KG1 (cell line): Measurements from ENCODE around the gene VMP1.

Experiments
- DNase-seq: peaks from one replicate; lab custom pipeline; 2025; lab: John Stamatoyannopoulos, UW

Gene VMP1

DNA sequence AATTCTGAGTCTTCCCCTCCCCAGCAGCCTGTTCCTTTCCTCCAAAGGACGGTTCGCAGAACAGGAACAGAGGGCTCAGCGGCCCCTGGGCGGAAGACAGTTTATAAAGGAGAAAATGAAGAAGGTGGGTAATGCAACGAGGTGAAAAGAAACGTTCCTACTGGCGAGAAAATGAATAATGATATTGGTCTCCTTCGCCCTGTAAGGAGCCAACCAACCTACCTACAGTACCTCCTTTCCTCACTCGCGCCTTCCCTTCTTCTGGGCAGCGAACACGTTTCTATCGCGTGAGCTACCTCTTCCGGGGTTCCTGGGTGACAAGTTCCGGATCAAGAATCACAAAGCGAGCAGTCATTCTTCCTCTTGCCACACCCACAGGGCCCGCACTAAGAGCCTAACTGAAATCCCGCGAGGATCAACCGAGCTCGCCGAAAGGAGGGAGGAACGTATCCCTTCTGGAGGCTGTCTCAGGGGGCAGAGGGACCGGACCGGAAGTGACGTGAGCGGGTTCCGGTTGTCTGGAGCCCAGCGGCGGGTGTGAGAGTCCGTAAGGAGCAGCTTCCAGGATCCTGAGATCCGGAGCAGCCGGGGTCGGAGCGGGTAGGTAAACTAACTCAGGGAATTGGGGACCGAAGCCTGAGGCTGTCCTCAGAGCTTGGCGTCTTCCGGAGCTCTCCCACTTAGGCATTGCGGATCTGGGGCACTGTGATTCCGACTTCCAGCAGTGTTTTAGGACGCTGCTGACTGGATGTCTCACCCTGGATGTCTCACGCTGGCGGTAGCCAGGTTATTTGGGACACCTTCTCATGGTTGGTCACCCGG is at the start of gene VMP1, which contains the start of gene PTRH2:
Gene VMP1, plus strand, starts transcription at position 506 of the 822 bp plus-strand sequence. CDS start 23,793 bp downstream, outside the sequence.
Gene PTRH2, minus strand, starts transcription at position 282 of the 822 bp plus-strand sequence. CDS start 9,452 bp downstream, outside the sequence.
- peak; percentile 95 for DNase-seq

DNA sequence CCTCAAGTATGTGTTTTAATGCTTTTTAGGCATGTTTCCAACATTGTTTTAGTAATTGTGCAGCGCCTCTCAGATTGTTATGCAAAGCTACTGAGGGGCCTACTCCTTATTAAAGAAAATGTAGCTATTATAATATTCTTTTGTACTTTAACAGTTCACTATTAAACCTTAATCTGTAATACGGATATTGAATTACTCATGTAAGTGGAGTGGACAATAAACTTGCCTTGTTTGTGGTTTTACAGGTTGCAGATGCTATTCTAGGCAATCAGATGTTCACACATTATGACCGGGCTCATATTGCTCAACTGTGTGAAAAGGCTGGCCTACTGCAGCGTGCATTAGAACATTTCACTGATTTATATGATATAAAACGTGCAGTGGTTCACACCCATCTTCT is 41.2 kb upstream of the VMP1 start:
- no peak for DNase-seq

DNA sequence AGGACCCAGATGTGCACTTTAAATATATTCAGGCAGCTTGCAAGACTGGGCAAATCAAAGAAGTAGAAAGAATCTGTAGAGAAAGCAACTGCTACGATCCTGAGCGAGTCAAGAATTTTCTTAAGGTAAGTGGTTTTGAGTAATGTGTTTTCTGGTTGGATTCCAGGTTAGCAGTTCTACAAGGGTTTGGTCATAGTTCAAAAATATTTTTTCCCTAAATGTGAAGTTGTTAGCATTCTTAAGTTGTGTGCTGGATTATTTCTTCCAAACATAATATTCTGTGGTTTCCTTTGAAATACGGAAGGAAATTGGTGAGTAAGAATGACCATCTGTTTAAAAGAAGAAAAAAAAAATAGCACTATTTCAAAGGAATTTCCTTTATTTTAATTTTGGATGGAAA is 38.6 kb upstream of the VMP1 start:
- peak; percentile 24 for DNase-seq

DNA sequence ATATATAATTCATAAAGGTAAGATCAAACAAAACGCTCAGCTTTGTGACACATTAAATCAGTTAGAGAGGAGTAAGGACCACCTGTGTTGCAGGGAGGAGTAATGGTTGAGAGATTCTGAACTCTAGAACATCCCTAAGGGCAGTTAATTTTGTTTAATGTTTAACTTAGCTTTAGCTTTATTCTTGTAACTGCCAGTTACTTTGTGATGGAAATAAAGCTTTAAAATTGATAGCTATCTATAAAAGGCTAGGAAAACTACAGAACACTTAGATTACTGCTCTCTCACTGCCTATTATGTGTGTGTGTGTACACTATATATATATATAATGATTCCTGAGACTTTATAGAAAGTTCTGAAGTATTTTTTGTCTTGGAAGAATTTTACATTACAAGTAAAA is 38.0 kb upstream of the VMP1 start:
- no peak for DNase-seq

DNA sequence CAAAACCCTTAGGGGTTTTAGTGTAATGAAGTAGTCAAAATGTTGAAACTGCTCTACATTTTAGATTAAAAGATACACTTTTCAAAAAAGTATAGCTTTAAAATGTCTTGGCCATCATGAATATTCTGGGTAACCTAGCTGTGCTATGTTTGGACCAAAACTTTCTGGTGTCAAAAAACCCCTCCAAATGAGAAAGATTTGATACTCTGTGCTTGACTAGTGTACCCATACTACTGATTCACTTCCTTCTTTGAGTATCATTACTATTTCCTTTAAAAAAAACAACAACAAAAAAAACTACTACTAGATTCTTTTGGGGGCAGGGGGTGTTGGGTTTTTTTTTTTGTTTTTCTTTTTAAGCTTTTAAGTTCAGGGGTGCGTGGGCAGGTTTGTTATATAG is 37.5 kb upstream of the VMP1 start:
- no peak for DNase-seq

DNA sequence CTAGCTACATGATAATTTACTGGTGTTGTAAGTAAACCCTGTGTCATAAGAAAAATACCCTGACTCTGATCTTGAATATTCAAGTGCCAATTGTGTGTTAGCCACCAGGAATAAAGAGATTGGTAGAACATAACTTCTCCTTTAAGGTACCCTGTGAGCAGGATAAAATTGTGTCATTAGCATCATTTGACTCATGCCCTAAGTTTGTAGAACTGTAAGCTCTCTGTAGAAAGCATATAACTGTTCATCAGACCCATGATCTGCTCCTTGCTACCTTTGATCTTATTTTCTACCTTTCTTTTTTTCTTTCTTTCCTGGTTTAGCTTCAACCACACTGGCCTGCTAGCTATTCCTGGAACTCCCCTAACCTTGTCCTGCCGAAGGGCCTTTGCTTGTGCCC is 36.1 kb upstream of the VMP1 start:
- DNase-seq: no peak

DNA sequence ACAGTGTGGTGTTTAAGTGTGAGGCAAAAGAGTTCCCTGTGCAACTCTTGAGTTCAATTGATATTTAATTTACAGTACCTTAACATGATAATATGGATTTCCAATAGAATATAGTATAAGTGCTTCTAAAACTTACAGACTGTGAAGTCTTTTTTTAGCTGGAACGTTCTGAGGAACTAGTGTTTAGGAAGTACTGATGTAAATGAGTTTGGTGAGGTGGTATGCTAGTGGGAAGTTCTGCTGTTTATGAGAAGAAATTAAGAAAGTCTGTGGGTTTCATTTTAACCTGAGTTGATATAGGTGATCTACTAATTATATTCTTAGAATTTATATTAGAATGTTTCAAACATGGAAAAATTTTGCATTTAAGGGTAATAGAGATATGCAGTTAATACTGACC is 32.2 kb upstream of the VMP1 start:
- no peak for DNase-seq

DNA sequence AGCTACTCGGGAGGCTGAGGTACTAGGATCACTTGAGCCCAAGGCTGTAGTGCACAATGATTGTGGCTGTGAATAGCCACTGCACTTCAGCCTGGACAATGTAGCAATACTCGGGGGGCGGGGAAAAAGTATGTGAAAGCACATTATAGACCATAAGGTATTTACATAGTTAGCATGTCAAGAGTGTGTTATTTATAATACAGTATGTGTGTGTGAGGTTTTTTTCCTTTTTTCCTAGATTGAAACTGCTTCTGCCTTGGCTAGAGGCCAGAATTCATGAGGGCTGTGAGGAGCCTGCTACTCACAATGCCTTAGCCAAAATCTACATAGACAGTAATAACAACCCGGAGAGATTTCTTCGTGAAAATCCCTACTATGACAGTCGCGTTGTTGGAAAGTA is 30.7 kb upstream of the VMP1 start:
- DNase-seq: no peak

DNA sequence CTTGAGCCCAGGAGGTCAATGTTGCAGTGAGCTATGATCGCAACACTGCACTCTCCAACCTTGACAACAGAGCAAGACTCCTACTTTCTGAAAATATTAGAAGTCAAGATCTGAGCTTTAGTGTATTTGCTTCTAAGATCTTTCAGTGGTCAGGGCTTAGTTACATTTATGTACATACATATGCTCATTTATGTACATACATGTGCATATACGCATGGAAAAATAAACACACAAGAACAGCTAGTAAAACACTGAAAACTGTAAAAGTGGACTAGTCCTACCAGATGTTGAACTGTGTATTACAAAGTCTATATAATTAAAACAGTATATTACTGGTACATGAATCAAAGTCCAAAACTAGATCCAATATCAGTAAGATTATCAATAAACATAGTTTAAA is 28.5 kb upstream of the VMP1 start:
- no peak for DNase-seq

DNA sequence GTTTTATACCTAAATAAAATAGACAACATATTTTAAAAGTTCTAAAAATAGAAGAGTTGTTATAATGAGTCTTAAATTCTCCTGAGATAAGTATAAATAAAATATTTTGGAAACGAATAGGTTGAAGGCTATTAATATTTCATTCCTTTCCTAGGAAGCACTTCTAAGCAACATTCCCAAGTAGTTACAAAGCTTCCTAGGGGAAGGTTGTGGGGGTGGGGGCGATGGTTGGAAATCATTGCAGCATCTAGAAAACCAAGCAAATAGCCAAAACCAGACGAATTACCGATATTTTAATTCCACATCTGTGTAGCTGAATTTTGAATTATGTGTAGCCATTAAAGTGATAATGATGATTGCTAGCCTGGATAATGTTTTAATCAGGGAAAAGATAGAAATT is 27.1 kb upstream of the VMP1 start:
- DNase-seq: no peak

DNA sequence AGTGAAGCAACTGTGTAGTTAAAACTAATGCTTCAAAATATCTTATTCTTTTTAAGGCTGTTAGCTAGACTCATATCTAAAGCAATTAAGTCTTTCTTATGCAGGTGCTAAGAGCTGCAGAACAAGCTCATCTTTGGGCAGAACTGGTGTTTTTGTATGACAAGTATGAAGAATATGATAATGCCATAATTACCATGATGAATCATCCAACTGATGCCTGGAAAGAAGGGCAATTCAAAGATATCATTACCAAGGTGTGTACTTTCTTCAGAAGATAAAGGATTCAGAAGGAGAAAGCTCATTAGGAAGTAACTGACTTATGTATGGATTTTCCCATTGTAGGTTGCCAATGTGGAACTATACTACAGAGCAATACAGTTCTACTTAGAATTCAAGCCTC is 24.2 kb upstream of the VMP1 start:
- DNase-seq: no peak

DNA sequence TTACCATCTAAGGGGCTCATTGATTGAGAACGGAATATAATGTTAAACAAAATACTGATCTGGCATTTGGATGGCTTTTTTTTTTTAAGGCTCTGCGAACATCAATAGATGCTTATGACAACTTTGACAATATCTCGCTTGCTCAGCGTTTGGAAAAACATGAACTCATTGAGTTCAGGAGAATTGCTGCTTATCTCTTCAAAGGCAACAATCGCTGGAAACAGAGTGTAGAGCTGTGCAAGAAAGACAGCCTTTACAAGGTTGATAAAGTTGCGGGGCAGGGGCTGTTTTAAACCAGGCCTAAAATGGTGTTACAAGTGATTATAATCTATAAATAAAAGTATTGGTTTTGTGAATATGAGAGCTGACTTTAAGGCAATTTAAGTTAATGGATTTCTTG is 22.5 kb upstream of the VMP1 start:
- no peak for DNase-seq

DNA sequence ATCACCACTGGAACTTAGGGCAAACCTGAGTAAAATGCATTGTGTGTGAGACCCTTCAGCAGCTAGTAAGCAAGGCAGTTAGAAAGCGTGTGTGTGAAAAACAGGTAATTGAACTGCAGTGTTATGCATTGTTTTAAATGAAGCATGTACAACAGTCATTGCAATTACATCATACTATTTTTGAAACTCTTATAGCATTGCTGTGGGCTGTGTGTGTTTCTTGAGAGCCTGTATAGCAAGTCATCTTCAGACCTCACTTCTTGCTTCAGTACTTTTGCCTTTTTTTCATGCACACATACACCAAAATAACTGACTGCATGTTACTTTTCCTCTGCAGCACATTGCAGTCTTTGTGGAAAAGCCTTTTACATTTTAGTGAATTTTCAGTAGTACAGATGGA is 19.4 kb upstream of the VMP1 start:
- DNase-seq: no peak

DNA sequence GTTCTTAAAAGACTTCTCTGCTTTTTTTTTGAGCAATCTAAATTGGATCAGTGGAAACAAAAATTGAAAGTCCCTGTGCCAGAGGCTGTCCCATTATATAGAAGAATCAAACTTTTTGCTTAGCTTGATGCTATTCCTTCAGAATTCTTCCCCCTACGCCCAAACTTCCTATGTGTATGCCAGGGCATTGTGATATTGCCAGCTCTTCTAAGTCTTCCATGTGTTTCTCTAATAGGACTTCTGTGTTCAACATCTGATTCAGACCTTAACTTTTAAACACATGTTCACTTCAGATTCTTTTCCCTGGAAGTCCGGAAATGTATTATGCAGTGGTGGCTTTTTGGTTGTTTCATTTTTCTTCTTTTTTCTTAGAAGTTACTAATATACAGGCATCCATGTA is 19.0 kb upstream of the VMP1 start:
- DNase-seq: no peak

DNA sequence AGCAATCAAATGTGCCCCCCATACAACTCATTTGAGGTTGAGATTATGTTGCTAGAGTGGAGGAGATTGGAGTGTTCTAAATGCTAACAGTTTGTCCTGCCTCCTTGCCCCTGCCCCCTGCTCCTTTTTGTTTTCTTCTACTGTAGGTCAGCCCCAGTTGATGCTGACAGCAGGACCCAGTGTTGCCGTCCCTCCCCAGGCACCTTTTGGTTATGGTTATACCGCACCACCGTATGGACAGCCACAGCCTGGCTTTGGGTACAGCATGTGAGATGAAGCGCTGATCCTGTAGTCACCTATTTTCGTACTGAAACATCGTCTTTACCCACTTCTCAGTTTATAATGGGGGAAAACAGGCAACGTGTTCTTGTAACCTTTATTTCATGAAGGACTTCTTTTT is 13.9 kb upstream of the VMP1 start:
- no peak for DNase-seq

DNA sequence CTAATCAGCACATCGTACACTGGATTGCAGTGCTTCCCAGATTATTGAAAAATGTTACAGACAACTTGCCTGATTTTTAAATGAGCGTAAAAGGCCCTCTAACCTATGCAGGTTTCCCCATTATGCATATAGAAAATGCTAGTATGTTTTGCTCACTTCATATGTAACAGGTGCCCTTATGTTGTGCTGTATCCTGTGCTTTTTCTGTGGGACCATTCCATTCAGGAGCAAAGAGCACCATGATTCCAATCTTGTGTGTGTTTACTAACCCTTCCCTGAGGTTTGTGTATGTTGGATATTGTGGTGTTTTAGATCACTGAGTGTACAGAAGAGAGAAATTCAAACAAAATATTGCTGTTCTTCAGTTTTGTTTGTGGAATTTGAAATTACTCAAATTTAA is 13.1 kb upstream of the VMP1 start:
- DNase-seq: no peak

DNA sequence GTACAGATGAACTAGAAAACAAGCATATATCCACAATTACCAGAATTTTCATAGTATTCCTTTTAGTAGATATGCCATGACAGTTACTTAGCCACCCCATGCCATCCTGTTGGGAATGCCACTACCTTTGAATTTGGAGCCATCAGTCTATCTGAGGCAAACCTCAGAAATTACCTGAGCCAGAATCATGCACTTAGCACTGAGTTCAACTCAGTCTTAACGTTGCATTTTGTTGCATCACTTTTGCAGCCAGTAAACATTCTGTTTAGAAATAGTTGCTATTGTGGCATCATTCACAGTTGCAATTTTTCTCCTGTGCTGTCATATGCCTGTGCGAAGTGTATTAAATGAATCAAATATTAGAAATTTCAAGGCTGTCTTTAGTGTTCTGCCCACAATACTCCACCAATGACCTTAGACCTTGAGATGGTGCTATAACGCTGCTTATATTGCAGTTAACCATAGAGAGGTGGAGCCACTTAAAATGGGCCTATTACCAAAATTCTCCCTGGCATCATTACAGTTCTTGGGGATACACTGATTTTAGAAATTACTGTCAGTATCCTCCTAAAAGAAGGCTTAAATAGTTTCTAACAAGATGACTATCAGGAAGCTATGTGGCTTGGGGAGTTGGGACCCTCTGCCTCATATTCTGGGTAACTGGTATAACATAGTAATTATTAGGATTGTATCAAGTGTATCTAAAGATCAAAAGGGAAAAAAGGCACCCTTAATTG is 11.3 kb upstream of the VMP1 start:
- no peak for DNase-seq

DNA sequence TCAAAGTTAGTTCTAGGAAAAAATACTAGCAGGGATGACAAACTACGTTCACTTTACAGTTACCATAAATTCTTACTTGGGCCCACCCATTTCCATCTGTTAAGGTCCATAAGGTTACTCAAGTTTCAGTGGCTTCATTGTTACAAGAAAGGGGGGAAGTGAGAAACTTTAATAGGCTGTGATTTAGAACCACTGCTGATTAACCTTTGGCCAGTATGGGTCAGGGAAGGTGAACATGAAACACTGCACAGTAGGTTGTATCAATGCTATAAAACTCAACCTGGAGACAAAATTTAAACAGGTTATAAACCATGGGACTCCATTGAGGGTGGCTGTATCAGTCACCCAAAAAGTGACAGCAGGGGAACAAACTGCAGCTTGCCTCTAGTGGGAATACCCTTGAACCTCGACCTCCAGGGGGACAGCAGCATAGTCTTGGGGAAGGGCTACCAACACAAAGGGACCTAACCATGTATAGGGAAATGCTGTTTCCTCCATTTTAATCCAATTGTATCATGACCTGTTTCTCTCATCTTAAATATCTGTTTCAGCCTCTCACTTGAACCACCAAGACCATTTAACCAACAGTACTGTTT is 10.7 kb upstream of the VMP1 start:
- no peak for DNase-seq

DNA sequence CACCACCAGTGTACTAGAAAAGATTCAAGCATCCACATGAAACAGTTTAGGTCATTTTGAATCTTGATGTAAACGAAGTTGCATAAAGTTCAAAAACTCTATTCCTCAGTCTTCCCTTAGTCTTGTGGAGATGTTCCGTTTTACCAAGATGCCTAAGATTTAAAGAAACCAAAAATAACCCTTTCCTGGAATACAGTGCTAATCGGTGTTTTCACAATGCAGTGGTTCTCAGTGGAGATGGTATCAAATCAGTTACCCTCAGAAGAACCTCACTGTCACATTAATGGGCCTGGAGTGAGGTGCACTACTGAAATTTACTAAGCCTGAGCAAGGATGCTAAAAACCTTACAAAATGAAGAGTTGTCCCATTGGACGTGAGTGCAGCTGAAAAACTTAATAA is 9.3 kb upstream of the VMP1 start:
- no peak for DNase-seq

DNA sequence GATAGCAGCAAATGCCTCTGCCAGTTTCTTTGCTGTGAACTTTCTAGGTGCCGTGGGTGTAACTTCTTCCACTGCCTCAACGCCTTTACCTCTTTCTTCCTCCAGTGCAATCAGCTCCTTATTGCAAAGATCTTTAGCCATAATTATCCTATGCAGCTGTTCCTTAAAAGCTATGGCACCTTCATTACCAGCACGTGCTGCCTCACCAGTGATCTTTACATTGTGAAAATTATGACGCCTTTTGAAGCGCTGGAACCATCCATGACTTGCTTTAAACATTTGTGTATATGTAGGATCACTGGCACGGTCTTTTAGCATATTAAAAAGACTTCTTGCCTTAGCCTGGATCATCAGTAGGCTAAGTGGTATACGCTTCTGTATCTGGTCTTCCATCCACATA is 8.2 kb upstream of the VMP1 start:
- no peak for DNase-seq

DNA sequence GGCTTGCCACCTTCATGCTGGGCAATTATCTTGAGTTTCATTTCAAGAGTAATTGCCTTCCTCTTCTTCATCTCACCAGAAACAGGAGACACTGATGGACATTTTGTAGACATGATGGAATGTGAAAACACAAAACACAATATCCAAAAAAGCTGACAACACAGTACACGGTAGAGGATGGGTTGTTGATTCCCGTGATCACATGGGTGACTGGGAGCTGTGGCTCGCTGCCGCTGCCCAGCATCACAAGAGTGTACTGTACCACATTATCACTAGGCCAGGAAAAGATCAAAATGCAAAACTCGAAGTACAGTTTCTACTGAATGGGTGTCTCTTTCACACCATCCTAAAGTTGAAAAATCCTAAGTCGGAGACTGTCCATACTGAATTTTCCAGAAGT is 7.7 kb upstream of the VMP1 start:
- DNase-seq: no peak

DNA sequence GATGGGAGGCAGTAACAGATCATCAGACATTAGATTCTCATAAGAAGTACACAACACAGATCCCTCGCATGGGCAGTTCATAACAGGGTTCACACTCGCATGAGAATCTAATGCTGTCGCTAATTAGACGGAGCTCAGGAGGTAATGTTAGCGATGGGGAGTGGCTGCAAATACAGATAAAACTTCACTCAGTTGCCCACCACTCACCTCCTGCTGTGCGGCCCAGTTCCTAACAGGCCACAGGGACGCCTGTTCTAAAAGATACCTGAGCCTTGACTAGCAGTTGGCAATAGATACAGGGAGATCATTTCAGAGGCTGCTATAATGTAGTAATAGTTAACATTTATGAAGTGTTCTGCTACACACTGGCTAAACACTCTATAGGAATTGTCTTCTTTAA is 5.2 kb upstream of the VMP1 start:
- DNase-seq: no peak

DNA sequence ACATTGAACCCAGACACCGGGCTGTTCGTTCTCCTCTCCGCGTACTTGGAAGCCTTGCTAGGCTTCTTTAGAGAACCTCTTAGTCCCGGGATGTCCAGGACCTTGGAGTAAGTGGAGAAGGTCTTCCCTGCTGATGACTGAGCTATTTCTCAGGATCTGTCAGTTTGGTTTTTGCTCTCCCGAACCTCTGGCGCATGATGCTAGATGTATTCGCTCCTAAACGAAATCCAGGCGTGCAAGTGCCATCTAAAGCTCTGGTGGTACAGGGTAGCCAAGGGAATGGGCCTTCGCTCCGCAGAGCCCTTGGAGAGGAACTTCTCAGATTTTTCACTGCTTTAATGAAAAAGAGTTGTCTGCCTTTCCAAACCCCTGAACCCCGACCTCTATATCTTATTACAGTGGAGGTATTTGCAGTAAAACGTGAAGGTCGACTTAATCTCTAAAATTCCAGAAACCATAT is 547 bp downstream of the VMP1 start:
- DNase-seq: no peak
